Endothelial cell of umbilical vein (primary cell): Measurements from ENCODE around the gene RUSC2.

Experiments
- MYC ChIP-seq: IDR thresholded peaks from one replicate; pipeline ENCODE4 v1.6.1; 2011; ENCODE audit warnings: mild to moderate bottlenecking, low read depth, low read length
- POLR2A ChIP-seq: IDR thresholded peaks from 2 replicates; pipeline ENCODE4 v1.6.1; 2012; ENCODE audit warnings: low read depth, mild to moderate bottlenecking, control low read depth, low read length
- TF ChIP-seq, protein P1 (sequence below), 2 donors: IDR thresholded peaks; 1 replicate in 1 of 2; 2 replicates in 1 of 2; pipeline ENCODE4 v1.5.1; 2011; ENCODE audit warnings: low read length in 2 of 2, mild to moderate bottlenecking in 2 of 2, moderate library complexity in 2 of 2, control low read depth in 1 of 2, inconsistent platforms in 1 of 2, low read depth in 1 of 2; ENCODE audit not compliant: insufficient read depth in 1 of 2; ENCODE audit errors: extremely low read depth in 1 of 2

DNA sequence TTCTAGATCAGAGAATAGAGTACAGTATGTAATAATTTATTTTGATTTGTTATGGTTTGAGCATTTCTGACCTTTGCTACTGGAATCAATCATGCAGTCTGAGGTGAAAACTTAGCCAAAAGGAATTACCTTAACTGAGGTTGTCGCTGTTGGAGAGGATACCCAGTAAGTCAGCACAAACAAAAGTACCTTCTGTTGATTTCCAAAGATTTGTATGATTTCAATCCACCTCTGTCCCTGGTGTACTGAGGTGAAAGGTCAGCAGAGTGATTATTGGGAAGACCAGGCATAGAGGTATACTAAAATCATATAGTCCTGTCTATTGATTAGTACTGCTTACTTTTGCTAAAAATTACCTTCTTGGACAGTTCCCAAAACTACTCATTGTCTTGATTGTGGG is 32.8 kb downstream of the RUSC2 start:
- no peak for TF ChIP-seq POLR2A
- TF ChIP-seq, protein P1, sequence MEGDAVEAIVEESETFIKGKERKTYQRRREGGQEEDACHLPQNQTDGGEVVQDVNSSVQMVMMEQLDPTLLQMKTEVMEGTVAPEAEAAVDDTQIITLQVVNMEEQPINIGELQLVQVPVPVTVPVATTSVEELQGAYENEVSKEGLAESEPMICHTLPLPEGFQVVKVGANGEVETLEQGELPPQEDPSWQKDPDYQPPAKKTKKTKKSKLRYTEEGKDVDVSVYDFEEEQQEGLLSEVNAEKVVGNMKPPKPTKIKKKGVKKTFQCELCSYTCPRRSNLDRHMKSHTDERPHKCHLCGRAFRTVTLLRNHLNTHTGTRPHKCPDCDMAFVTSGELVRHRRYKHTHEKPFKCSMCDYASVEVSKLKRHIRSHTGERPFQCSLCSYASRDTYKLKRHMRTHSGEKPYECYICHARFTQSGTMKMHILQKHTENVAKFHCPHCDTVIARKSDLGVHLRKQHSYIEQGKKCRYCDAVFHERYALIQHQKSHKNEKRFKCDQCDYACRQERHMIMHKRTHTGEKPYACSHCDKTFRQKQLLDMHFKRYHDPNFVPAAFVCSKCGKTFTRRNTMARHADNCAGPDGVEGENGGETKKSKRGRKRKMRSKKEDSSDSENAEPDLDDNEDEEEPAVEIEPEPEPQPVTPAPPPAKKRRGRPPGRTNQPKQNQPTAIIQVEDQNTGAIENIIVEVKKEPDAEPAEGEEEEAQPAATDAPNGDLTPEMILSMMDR (IDR thresholded peaks at IDR 0.05; ENCODE audit: extremely low read depth in 1 of 2, insufficient read depth in 1 of 2, low read depth in 1 of 2, low read length in 2 of 2) = no peak
- no peak for TF ChIP-seq MYC
